ENCODE results near the gene RASGRP1. TPM values are rescaled to one million over a fixed set of nuclear protein-coding genes. Genes with fewer than 3 reads are reported as not detected.

The RASGRP1 gene
- total RNA-seq, 1 experiment from 2014 or later: 0.85 TPM

- no peaks in the 10 kb centered on the region for H3K9me3 Mint-ChIP-seq
- no peak overlapping the region for H4K91ac ChIP-seq (ENCODE audit: insufficient read length, low read depth, low read length)
- H4K5ac ChIP-seq (ENCODE audit: insufficient read length, low read depth, low read length): no peak overlapping the region
- H3K79me1 ChIP-seq (ENCODE audit: insufficient read depth, low read depth, low read length, poor library complexity, severe bottlenecking): no peaks in the 10 kb centered on the region
- no peak overlapping the region for H2BK15ac ChIP-seq (ENCODE audit: low read depth, low read length)
- H3K27me3 Mint-ChIP-seq (ENCODE audit: low read depth): no peaks in the 10 kb centered on the region
- no peak overlapping the region for H3T11ph ChIP-seq (ENCODE audit: low read length)
- no peak overlapping the region for H3K14ac ChIP-seq (ENCODE audit: insufficient read depth, low read length)
- H3K23me2 ChIP-seq (ENCODE audit: insufficient read length, low read depth, low read length, poor library complexity, severe bottlenecking): no peaks in the 10 kb centered on the region
- H3K4me2 ChIP-seq (ENCODE audit: insufficient read depth, insufficient read length, low read length): no peak overlapping the region
- H2AFZ ChIP-seq (ENCODE audit: low read length): no peak overlapping the region
- H3K4me3 Mint-ChIP-seq: no peak overlapping the region
- no peaks in the 10 kb centered on the region for H3K27me3 ChIP-seq (ENCODE audit: insufficient read depth, low read length)
- H3K27ac Mint-ChIP-seq: no peak overlapping the region; a peak in 1 of 7 replicates
- no peak overlapping the region for H4K8ac ChIP-seq (replicated peaks; ENCODE audit: insufficient read length, low read depth, low read length)
- H3K18ac ChIP-seq (ENCODE audit: insufficient read length, low read depth, low read length): no peak overlapping the region
- no peak overlapping the region for H3K27ac ChIP-seq (ENCODE audit: insufficient read length, low read depth, low read length)
- no peak for DNase-seq
- no peak overlapping the region for H2AK5ac ChIP-seq (ENCODE audit: insufficient read length, low read length)
- H3K23ac ChIP-seq (ENCODE audit: insufficient read length, low read depth, low read length): no peak overlapping the region
- H4K20me1 ChIP-seq (ENCODE audit: control insufficient read depth, insufficient read depth, insufficient read length): no peaks in the 10 kb centered on the region
- H2BK20ac ChIP-seq (ENCODE audit: low read depth, low read length, poor library complexity, severe bottlenecking): no peak overlapping the region
- no peak overlapping the region for H3K4ac ChIP-seq (ENCODE audit: low read depth, low read length)
- no peak overlapping the region for H3K56ac ChIP-seq (ENCODE audit: insufficient read length, low read depth, low read length)
- no peak for TF ChIP-seq CTCF (conservative IDR thresholded peaks at IDR 0.05)
- H2BK120ac ChIP-seq (ENCODE audit: low read depth, low read length, poor library complexity, severe bottlenecking): no peak overlapping the region
- H3K4me1 ChIP-seq (ENCODE audit: insufficient read depth, low read length): no peaks in the 10 kb centered on the region
- WGBS (ENCODE audit: extremely low coverage, insufficient read length, low lambda C conversion rate): no CpG with 5 or more reads among the region's 8 CpGs
- no peaks in the 10 kb centered on the region for H3K79me2 ChIP-seq (ENCODE audit: insufficient read depth, low read length)
- H3K9me3 ChIP-seq (ENCODE audit: control insufficient read depth, low read depth, low read length): no peaks in the 10 kb centered on the region
- H2BK5ac ChIP-seq (ENCODE audit: insufficient read length, low read length): no peak overlapping the region
- H3K4me1 Mint-ChIP-seq: peaks cover 0 to 6% of the 10 kb centered on the region in 2 experiments; a peak in 2 of 4 replicates
- H3K9ac ChIP-seq (ENCODE audit: extremely low read depth, insufficient read length, low read length): no peak overlapping the region
- no peaks in the 10 kb centered on the region for H3K36me3 Mint-ChIP-seq (ENCODE audit: insufficient read depth in 1 of 3, low read depth in 3 of 3)
- H2BK12ac ChIP-seq (ENCODE audit: insufficient read length, low read depth, low read length): no peak overlapping the region
Observed at GRCh38 chr15:38538328-38539007, 26.1 kb downstream of the RASGRP1 start.
